ENCODE data around the gene BRME1.

- TF ChIP-seq, protein P1, sequence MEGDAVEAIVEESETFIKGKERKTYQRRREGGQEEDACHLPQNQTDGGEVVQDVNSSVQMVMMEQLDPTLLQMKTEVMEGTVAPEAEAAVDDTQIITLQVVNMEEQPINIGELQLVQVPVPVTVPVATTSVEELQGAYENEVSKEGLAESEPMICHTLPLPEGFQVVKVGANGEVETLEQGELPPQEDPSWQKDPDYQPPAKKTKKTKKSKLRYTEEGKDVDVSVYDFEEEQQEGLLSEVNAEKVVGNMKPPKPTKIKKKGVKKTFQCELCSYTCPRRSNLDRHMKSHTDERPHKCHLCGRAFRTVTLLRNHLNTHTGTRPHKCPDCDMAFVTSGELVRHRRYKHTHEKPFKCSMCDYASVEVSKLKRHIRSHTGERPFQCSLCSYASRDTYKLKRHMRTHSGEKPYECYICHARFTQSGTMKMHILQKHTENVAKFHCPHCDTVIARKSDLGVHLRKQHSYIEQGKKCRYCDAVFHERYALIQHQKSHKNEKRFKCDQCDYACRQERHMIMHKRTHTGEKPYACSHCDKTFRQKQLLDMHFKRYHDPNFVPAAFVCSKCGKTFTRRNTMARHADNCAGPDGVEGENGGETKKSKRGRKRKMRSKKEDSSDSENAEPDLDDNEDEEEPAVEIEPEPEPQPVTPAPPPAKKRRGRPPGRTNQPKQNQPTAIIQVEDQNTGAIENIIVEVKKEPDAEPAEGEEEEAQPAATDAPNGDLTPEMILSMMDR (IDR thresholded peaks at IDR 0.05) = no peak
- TF ChIP-seq POLR2A (IDR thresholded peaks at IDR 0.05) = no peak
These were observed 40.5 kb upstream of the BRME1 start for GRCh38 chr19:13946414-13946813.

All from upper lobe of left lung (tissue), 4 donors.